HL-60 (cell line): ENCODE data around the gene GSK3A.

Source experiments
- GABPA ChIP-seq: IDR thresholded peaks from 2 replicates; pipeline ENCODE4 v1.6.1; 2012; ENCODE audit warnings: low read depth
- POLR2AphosphoS5 ChIP-seq: IDR thresholded peaks from 2 replicates; pipeline ENCODE4 v1.6.1; 2012; ENCODE audit warnings: low read depth
- REST ChIP-seq: IDR thresholded peaks from 2 replicates; pipeline ENCODE4 v1.6.1; 2012; ENCODE audit warnings: low read depth; ENCODE audit not compliant: insufficient replicate concordance
- TF ChIP-seq, protein P1 (sequence below): IDR thresholded peaks from one replicate; pipeline ENCODE4 v1.5.1; 2011; ENCODE audit warnings: low read length, control low read depth, inconsistent platforms; ENCODE audit not compliant: insufficient read depth

DNA sequence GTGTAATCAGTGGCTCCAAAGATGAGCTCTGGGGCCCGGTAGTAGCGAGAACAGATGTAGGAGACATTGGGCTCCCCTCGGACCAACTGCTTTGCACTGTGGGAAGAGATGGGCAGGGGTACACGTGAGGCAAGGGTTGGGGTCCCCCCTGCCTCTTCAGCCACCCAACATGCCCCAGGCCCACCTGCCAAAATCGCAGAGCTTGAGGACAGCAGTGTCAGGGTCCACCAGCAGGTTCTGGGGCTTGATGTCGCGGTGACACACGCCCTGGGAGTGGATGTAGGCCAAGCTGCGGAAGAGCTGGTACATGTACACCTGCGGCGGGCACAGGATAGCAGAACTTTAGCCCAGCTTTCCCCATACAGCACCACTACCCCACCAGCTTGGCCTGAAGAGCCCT is 8.0 kb downstream of the GSK3A start:
- TF ChIP-seq, protein P1, sequence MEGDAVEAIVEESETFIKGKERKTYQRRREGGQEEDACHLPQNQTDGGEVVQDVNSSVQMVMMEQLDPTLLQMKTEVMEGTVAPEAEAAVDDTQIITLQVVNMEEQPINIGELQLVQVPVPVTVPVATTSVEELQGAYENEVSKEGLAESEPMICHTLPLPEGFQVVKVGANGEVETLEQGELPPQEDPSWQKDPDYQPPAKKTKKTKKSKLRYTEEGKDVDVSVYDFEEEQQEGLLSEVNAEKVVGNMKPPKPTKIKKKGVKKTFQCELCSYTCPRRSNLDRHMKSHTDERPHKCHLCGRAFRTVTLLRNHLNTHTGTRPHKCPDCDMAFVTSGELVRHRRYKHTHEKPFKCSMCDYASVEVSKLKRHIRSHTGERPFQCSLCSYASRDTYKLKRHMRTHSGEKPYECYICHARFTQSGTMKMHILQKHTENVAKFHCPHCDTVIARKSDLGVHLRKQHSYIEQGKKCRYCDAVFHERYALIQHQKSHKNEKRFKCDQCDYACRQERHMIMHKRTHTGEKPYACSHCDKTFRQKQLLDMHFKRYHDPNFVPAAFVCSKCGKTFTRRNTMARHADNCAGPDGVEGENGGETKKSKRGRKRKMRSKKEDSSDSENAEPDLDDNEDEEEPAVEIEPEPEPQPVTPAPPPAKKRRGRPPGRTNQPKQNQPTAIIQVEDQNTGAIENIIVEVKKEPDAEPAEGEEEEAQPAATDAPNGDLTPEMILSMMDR = no peak
- TF ChIP-seq POLR2AphosphoS5 = no peak
- no peak for TF ChIP-seq GABPA
- no peak for TF ChIP-seq REST
